Ovary (tissue), 3 donors: Measurements from ENCODE around the gene POLR1E.

ENCODE experiments used
- EP300 ChIP-seq: sonication (generic); formaldehyde crosslinking; IDR thresholded peaks from one replicate; pipeline ENCODE4 v1.6.1; 2017; ENCODE audit warnings: antibody characterized with exemption
- POLR2A ChIP-seq: fragments of 450-650 bp; IDR thresholded peaks from one replicate; pipeline ENCODE4 v1.6.1; 2017; ENCODE audit warnings: antibody characterized with exemption, mild to moderate bottlenecking, moderate library complexity
- TF ChIP-seq, protein P1 (sequence below), 3 donors: fragments of 450-650 bp in 2 of 3; fragments of 200-600 bp in 1 of 3; IDR thresholded peaks; one replicate each; pipeline versions ENCODE4 v1.5.1 to v1.8.0; 2016 to 2022; ENCODE audit warnings: antibody characterized with exemption in 3 of 3, mild to moderate bottlenecking in 1 of 3
- donor health status: DM: no; HTN: no; CAD: no.

DNA sequence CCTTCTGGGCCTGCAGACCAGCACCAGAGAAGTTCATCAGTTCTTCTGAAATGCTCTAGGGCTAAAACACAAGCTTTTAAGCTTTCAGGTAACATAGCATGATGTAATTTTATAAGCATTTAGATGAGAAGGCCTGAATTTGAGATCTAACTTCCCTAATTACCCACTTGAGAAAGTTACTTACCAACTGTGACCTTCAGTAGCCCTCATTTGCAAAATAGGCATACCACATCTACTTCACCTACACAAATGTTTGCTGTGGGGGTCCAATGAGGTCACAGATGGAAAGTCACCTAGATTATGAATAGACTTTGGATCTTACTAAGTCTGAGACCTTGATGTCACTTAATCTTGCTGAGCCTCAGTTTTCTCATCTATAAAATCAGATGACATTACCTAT is 53.9 kb downstream of the POLR1E start:
- TF ChIP-seq, protein P1, sequence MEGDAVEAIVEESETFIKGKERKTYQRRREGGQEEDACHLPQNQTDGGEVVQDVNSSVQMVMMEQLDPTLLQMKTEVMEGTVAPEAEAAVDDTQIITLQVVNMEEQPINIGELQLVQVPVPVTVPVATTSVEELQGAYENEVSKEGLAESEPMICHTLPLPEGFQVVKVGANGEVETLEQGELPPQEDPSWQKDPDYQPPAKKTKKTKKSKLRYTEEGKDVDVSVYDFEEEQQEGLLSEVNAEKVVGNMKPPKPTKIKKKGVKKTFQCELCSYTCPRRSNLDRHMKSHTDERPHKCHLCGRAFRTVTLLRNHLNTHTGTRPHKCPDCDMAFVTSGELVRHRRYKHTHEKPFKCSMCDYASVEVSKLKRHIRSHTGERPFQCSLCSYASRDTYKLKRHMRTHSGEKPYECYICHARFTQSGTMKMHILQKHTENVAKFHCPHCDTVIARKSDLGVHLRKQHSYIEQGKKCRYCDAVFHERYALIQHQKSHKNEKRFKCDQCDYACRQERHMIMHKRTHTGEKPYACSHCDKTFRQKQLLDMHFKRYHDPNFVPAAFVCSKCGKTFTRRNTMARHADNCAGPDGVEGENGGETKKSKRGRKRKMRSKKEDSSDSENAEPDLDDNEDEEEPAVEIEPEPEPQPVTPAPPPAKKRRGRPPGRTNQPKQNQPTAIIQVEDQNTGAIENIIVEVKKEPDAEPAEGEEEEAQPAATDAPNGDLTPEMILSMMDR (IDR thresholded peaks at IDR 0.05) = no peak
- TF ChIP-seq EP300 (no peak), POLR2A (no peak)
